Keratinocyte (primary cell): ENCODE results near the gene SEPTIN6.

Experiments
- EZH2 ChIP-seq: IDR thresholded peaks from one replicate; pipeline ENCODE4 v1.6.1; 2012; ENCODE audit warnings: inconsistent platforms, mild to moderate bottlenecking, low read length, moderate library complexity
- TF ChIP-seq, protein P1 (sequence below), 3 experiments: IDR thresholded peaks in 1 of 3; conservative IDR thresholded peaks in 1 of 3; optimal IDR thresholded peaks in 1 of 3; 2 replicates in 2 of 3; 3 replicates in 1 of 3; pipeline versions ENCODE3 to v1.5.1; 2011; ENCODE audit warnings: low read length in 3 of 3, mild to moderate bottlenecking in 3 of 3, moderate library complexity in 2 of 3, control low read depth in 1 of 3, inconsistent platforms in 1 of 3; ENCODE audit not compliant: insufficient read depth in 2 of 3; ENCODE audit errors: extremely low read depth in 1 of 3

GRCh38 chrX:119669424-119670037 lies 23.4 kb downstream of the SEPTIN6 start:
- TF ChIP-seq, protein P1, sequence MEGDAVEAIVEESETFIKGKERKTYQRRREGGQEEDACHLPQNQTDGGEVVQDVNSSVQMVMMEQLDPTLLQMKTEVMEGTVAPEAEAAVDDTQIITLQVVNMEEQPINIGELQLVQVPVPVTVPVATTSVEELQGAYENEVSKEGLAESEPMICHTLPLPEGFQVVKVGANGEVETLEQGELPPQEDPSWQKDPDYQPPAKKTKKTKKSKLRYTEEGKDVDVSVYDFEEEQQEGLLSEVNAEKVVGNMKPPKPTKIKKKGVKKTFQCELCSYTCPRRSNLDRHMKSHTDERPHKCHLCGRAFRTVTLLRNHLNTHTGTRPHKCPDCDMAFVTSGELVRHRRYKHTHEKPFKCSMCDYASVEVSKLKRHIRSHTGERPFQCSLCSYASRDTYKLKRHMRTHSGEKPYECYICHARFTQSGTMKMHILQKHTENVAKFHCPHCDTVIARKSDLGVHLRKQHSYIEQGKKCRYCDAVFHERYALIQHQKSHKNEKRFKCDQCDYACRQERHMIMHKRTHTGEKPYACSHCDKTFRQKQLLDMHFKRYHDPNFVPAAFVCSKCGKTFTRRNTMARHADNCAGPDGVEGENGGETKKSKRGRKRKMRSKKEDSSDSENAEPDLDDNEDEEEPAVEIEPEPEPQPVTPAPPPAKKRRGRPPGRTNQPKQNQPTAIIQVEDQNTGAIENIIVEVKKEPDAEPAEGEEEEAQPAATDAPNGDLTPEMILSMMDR (optimal IDR thresholded peaks at IDR 0.05 in 1 of 3, IDR thresholded peaks at IDR 0.05 in 1 of 3, conservative IDR thresholded peaks at IDR 0.05 in 1 of 3; ENCODE audit: extremely low read depth in 1 of 3, insufficient read depth in 2 of 3, low read length in 3 of 3), result no peak
- TF ChIP-seq EZH2, result no peak
